H1 (cell line): Measurements from ENCODE around the gene REPIN1. TPM values are rescaled to one million over a fixed set of nuclear protein-coding genes. Genes with fewer than 3 reads are reported as not detected.

ENCODE experiments used
- BRCA1 ChIP-seq: IDR thresholded peaks from 2 replicates; pipeline ENCODE4 v1.6.1; 2012; ENCODE audit warnings: low read depth, low read length, improper control_type of control experiment
- polyA plus RNA-seq, 7 experiments: library from polyadenylated mRNA; depleted of rRNA in 3 of 7; stranded (reverse) in 5 of 7; unstranded in 2 of 7; fragments of >200 nt in 5 of 7; fragments of 200-250 nt in 2 of 7; gene quantifications; 1 replicate in 5 of 7; 2 replicates in 1 of 7; 4 replicates in 1 of 7; pipeline versions ENCODE4 v1.2.1 to v1.2.3, GENCODE V29; 2011 to 2013; ENCODE audit warnings: missing spikeins in 2 of 7, mixed read lengths in 2 of 7
- total RNA-seq: library from RNA; stranded (reverse); fragmentation: NEBNext Ultra II Directional; extraction: Animal tissue kit (Norgen Biotek cat#: 25700); gene quantifications from 2 replicates; pipeline ENCODE4 v1.2.1, GENCODE V29; 2021

Gene REPIN1
- total and polyA plus RNA-seq, 2 of the 8 experiments (the other 6 are each of a cell fraction or from before 2014, with no cell fraction given) = 98.6 to 125 TPM

- TF ChIP-seq BRCA1 = no peak
Measured at GRCh38 chr7:150380463-150380862, 11.8 kb downstream of the REPIN1 start (continued).
